ENCODE results near the gene BICDL1.
"Not testable (repeated sequence)": the region's sequence is repeated elsewhere in the genome, so short reads cannot be mapped to it uniquely, and the experiment has no call there.

BICDL1 gene

GRCh38 chr12:119988472-119989360, at the start of gene BICDL1:
Gene BICDL1, plus strand, starts transcription at chr12:119989236. Its CDS starts 633 bp downstream, at chr12:119989869.
- peak in 12 of 14 donors; percentile 2 to 93 (median 34) for DNase-seq

DNA sequence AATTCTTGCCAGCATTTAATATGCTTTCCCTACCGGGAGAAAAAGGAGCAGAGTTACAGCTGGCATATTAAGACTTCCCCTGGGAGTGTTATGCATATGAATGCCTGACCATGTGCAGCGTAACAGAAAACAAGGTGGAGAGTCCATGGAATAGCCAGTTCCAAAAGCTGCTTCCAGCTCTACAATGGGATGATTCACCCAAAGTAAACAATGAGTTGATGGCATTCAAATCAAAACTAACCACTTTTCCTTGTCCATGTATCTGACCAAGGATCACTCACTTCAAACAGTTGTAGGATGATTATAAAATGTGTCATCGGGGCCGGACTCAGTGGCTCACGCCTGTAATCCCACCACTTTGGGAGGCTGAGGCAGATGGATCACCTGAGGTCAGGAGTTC, 48.1 kb upstream of the BICDL1 start:
- DNase-seq, result no peak

GRCh38 chr12:119942386-119942785, 46.6 kb upstream of the BICDL1 start:
- DNase-seq, result no peak

DNA sequence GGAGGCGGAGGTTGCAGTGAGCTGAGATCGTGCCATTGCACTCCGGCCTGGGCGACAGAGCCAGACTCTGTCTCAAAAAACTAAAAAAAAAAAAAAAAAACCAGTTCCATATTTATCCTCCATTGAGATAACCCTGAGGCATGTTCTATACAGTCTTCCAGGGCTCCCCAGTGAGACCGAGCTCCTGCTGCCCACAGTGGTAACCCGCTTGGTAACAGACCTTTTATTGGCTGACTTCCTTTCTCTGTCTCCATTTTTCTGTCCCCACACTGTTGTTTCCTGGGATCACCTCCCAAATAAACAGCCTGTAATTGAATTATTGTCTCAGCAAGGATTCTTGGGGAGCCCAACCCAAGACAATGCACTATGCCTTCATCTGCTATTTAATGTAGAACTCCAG, 42.8 kb upstream of the BICDL1 start:
- no peak for DNase-seq

- DNase-seq, result no peak
These were observed 39.9 kb upstream of the BICDL1 start for GRCh38 chr12:119949145-119949544.

DNA sequence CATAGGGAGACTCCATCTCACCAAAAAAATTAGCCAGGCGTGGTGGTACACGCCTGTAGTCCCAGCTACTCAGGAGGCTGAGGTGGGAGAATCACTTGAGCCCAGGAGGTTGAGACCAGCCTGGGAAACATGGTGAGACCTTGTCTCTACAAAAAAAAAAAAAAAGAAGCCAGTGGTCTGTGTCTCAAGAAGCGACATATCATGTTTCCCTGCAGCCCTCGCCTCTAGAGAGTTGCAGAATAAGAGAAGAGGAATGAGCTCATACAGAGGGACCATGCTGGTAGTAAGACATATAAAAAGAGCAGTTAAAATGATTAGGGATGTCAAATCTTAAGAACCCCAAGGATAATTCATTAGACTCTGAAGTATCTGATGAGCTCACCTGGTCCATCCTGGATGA, 39.4 kb upstream of the BICDL1 start:
- no peak for DNase-seq

GRCh38 chr12:119956047-119956446, 33.0 kb upstream of the BICDL1 start:
- DNase-seq, result no peak

- DNase-seq, result no peak
These were observed 31.9 kb upstream of the BICDL1 start for GRCh38 chr12:119957135-119957534.

DNA sequence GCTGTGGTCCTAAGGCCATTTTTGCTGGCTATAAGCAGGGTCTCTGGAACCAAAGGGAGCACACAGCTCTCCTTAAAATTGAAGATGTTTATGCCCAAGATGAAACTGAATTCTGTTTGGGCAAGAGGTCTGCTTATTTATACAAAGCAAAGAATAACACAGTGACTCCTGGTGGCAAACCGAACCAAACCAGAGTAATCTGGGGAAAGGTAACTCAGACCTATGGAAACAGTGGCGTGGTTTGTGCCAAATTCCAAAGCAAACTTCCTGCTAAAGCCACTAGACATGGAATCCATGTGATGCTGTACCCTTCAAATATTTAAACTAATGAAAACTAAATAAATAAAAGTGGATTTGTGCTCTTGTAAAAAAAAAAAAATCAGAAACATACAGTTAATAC, 29.6 kb upstream of the BICDL1 start:
- no peak for DNase-seq

DNA sequence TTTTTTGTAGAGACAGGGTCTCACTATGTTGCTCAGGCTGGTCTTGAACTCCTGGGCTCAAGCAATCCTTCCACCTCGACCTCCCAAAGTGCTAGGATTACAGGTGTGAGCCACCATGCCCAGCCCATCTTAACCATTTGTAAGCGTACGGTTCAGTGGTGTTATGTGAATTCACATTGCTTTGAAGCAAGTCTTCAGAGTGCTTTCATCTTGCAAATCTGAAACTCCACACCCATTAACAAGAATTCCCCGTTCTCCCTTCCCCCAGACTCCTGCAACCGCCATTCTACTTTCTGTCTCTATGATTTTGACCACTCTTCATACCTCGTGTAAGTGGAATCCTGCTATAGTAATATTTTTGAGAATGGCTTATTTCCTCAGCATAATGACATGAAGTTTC, 24.9 kb upstream of the BICDL1 start:
- no peak for DNase-seq

DNA sequence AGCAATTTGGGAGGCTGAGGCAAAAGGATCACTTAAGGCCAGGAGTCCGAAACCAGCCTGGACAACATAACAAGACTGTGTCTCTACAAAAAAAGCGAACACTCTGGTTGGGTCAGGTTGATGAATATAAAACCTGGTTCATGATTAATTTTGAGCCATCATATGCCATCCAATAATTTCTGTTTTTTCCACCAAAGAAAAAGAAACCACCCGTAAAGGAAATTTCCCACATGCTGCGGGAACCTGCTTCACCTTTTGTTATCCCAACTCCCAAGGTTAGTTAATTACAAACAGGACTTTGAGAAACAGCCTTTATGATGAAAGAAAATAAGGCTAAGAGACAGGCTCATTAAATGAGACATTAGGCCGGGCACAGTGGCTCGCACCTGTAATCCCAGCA, 24.1 kb upstream of the BICDL1 start:
- DNase-seq, result no peak

DNA sequence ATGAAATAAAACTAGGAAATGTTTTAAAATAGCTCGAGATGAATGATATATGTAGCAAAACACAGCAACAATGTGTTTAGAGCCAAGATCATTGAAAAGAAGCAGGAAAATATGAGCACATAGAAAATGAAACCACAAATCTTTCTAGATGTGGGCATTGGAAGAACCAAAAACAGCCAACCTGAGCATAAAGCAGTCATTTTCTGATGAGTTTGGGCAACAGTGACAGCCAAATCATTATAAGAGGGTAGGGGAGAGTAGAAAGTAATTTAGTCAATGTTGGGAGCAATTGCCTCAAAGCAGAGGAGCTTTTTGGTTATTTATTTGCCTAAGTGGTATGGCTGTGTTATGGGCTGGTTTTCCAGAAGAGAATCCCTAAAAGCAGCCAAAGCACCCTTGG, 8.8 kb upstream of the BICDL1 start:
- DNase-seq, result no peak

GRCh38 chr12:119980702-119981101, 8.3 kb upstream of the BICDL1 start:
- not testable (repeated sequence) for DNase-seq

- peak in 10 of 14 donors; percentile 2 to 50 (median 24) for DNase-seq
These were observed 310 bp downstream of the BICDL1 start for GRCh38 chr12:119989361-119989730.

GRCh38 chr12:119989731-119990381, 820 bp downstream of the BICDL1 start:
- DNase-seq, result peak in 12 of 14 donors; percentile 1 to 58 (median 22)

DNA sequence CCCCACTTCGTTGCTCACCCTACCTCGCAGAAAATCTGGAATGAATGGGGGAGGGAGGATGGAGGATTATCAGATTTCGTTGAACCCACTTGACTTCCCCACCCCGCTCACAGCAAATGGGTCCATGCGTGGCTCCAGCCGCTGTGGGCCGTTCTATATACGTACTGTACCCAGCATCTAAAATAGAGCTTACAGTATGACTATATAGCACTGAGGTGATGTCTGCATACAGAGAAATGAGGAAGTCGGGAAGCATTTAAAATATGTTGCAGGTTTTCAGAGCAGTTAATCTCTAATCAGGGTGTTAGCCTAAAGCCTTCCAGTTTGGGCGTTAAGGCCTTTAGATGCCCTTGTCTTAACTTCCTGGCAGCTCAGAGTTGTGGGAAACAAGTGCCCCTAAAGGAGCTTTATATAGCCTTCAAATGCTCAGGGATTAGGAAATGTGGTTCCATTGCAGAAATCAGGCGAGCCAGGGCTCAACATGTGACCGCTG, 1.4 kb downstream of the BICDL1 start:
- DNase-seq, result peak in 1 of 14 donors; percentile 24

- no peak for DNase-seq
These were observed 3.2 kb downstream of the BICDL1 start for GRCh38 chr12:119992129-119992705.

DNA sequence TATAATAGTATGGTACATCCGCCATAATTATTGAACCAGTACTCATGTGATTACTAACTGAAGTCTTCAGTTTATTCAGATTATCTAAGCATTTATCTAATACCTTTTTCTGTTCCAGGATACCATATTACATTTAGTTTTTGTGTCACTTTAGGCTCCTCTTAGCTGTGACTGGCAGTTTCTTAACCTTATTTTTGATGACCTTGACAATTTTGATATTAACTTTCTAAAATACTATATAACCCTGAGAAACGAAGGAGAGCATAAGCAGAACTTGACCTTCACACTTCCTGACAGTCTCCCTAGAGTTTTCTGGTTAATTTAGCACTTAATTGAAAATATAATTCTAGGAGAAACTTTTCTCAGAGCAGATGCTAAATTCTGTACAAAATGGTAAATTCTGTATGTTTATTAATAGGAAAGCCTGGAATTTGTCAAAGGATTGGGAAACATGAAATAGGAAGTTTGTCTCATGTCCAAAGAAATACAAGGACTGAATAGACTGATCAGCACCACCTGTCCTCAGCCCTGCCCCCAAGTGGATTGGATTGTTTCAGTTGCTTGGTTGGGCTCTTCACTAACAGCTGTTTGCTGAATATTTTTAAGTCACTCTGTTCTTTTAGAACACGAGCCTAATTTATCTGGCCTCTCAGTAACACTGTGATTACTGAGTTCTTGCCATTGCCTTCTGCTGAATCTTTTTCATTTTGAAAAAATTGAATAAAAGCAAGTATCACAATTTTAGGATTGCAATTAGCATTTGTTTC, 6.0 kb downstream of the BICDL1 start:
- no peak for DNase-seq

- no peak for DNase-seq
These were observed 7.4 kb downstream of the BICDL1 start for GRCh38 chr12:119996417-119996816.

- DNase-seq, result no peak
These were observed 9.6 kb downstream of the BICDL1 start for GRCh38 chr12:119998471-119999245.

DNA sequence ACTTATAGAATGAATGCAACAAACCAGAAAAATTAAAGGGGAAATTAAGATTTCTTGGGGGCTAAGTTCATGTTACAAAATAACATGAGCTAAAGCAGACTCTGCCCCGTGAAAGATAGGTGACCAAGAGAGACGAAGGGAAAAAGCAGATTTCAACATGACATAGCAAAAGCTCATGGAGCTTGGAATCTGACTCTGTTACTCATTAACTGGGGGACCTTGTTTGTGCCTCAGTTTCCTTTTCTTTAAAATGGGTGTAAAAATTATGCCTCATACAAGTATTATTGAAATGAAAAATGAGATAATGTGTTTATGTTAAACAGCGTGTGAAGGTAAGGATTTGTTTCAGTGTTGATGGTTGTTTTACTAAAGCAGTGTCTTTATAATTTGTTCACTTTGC, 11.5 kb downstream of the BICDL1 start:
- no peak for DNase-seq

Measured in C1 segment of cervical spinal cord (tissue), 14 donors.